ENCODE results near the gene ACTG1. TPM values are rescaled to one million over a fixed set of nuclear protein-coding genes. Genes with fewer than 3 reads are reported as not detected.

Gene ACTG1
- total RNA-seq, 1 donor from 2014 or later = 3,623 TPM

GRCh38 chr17:81547614-81547982, 35.0 kb upstream of the ACTG1 start:
- DNase-seq (ENCODE audit: low read depth) = no peak
- Histone ChIP-seq H3K4me3 (ENCODE audit: low read depth, low read length) (no peak overlapping the region), H3K36me3 (ENCODE audit: control insufficient read depth, insufficient read depth, low read length) (peaks cover 49% of the 10 kb centered on the region), H3K27me3 (ENCODE audit: control insufficient read depth, insufficient read depth, low read length) (no peaks in the 10 kb centered on the region)
- TF ChIP-seq CTCF (IDR thresholded peaks at IDR 0.05; ENCODE audit: insufficient read depth, low read length, severe bottlenecking) = no peak
- no peak for FAIRE-seq

- peaks cover 52% of the 10 kb centered on the region for H3K36me3 ChIP-seq (ENCODE audit: control insufficient read depth, insufficient read depth, low read length)
- DNase-seq (ENCODE audit: low read depth) = no peak
- H3K4me3 ChIP-seq (ENCODE audit: low read depth, low read length) = no peak overlapping the region
- H3K27me3 ChIP-seq (ENCODE audit: control insufficient read depth, insufficient read depth, low read length) = no peaks in the 10 kb centered on the region
- FAIRE-seq = no peak
- no peak for TF ChIP-seq CTCF (IDR thresholded peaks at IDR 0.05; ENCODE audit: insufficient read depth, low read length, severe bottlenecking)
These were observed 34.5 kb upstream of the ACTG1 start for GRCh38 chr17:81546906-81547613.

- Histone ChIP-seq H3K4me3 (ENCODE audit: low read depth, low read length) (no peak overlapping the region), H3K27me3 (ENCODE audit: control insufficient read depth, insufficient read depth, low read length) (no peaks in the 10 kb centered on the region), H3K36me3 (ENCODE audit: control insufficient read depth, insufficient read depth, low read length) (peaks cover 49% of the 10 kb centered on the region)
- DNase-seq (ENCODE audit: low read depth) (no peak), FAIRE-seq (no peak)
- no peak for TF ChIP-seq CTCF (IDR thresholded peaks at IDR 0.05; ENCODE audit: insufficient read depth, low read length, severe bottlenecking)
These were observed 32.8 kb upstream of the ACTG1 start for GRCh38 chr17:81545160-81545949.

GRCh38 chr17:81544281-81544974, 31.8 kb upstream of the ACTG1 start:
- TF ChIP-seq CTCF (IDR thresholded peaks at IDR 0.05; ENCODE audit: insufficient read depth, low read length, severe bottlenecking) = no peak
- peaks cover 48% of the 10 kb centered on the region for H3K36me3 ChIP-seq (ENCODE audit: control insufficient read depth, insufficient read depth, low read length)
- H3K4me3 ChIP-seq (ENCODE audit: low read depth, low read length) = no peak overlapping the region
- FAIRE-seq (no peak), DNase-seq (ENCODE audit: low read depth) (no peak)
- no peaks in the 10 kb centered on the region for H3K27me3 ChIP-seq (ENCODE audit: control insufficient read depth, insufficient read depth, low read length)

- Histone ChIP-seq H3K36me3 (ENCODE audit: control insufficient read depth, insufficient read depth, low read length) (peaks cover 43% of the 10 kb centered on the region), H3K4me3 (ENCODE audit: low read depth, low read length) (no peak overlapping the region), H3K27me3 (ENCODE audit: control insufficient read depth, insufficient read depth, low read length) (no peaks in the 10 kb centered on the region)
- TF ChIP-seq CTCF (IDR thresholded peaks at IDR 0.05; ENCODE audit: insufficient read depth, low read length, severe bottlenecking) = no peak
- FAIRE-seq (no peak), DNase-seq (ENCODE audit: low read depth) (no peak)
These were observed 31.2 kb upstream of the ACTG1 start for GRCh38 chr17:81543756-81544155.
